ENCODE measurements around the gene ADGRD1. TPM values are rescaled to one million over a fixed set of nuclear protein-coding genes. Genes with fewer than 3 reads are reported as not detected.

ADGRD1 gene
- total and polyA plus RNA-seq, 12 donors = 0.87 to 6.0 (median 1.6) TPM

GRCh38 chr12:131094831-131095805 is 141.4 kb downstream of the ADGRD1 start:
- Histone ChIP-seq H3K27me3 (no peaks in the 10 kb centered on the region), H3K27ac (no peak overlapping the region), H3K9me3 (replicated peaks in 1 of 3) (no peaks in the 10 kb centered on the region), H3K4me1 (replicated peaks in 1 of 2) (no peaks in the 10 kb centered on the region), H3K4me3 (no peak overlapping the region), H3K36me3 (replicated peaks in 1 of 2) (no peaks in the 10 kb centered on the region)
- WGBS, 4 donors = 80 to 85% (median 83%) methylated on average over 10 to 25 of the region's 25 CpGs
- peak in 2 of 7 donors; percentile 4 to 36 for DNase-seq
- TF ChIP-seq, protein P1, sequence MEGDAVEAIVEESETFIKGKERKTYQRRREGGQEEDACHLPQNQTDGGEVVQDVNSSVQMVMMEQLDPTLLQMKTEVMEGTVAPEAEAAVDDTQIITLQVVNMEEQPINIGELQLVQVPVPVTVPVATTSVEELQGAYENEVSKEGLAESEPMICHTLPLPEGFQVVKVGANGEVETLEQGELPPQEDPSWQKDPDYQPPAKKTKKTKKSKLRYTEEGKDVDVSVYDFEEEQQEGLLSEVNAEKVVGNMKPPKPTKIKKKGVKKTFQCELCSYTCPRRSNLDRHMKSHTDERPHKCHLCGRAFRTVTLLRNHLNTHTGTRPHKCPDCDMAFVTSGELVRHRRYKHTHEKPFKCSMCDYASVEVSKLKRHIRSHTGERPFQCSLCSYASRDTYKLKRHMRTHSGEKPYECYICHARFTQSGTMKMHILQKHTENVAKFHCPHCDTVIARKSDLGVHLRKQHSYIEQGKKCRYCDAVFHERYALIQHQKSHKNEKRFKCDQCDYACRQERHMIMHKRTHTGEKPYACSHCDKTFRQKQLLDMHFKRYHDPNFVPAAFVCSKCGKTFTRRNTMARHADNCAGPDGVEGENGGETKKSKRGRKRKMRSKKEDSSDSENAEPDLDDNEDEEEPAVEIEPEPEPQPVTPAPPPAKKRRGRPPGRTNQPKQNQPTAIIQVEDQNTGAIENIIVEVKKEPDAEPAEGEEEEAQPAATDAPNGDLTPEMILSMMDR (IDR thresholded peaks at IDR 0.05) = no peak
- TF ChIP-seq POLR2A (IDR thresholded peaks at IDR 0.05) = no peak
- intact Hi-C loops (cut with DNase I) = no loop called here

DNA sequence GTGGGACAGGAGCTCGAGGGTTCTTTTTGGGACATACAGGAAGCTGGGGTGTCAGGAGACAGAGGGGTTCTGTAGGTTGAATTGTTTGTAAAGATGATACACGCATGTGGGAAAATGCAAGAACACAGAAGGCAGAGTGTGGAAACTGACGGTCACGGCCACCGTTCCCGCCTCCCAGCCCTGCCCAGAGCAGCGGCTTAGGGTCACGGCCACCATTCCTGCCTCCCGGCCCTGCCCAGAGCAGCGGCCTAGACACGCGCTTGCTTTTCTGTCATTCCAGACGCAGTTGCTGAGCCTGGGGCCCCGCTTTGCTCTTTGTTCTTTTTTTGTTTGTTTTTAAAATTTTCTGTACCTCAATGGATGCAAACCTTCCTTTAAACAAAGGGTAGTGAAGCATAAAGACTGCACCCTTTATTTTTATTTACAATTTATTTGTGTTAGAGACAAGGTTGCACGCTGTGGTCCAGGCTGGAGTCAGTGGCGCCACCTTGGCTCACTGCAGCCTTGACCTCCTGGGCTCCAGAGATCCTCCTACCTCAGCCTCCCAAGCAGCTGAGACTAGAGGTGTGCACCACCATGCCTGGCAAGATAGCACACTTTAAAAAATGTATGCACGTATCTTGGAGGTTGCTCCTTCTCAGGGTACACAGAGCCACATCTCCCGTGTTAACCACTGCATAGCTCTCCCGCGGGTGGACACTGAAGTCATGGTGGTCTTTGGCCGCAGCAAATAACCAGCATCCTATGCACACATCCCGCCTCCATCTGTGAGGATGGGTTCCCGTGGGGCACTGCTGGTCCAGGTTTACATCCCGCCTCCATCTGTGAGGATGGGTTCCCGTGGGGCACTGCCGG is 142.3 kb downstream of the ADGRD1 start:
- intact Hi-C loops (cut with DNase I) = no loop called here

GRCh38 chr12:131096681-131097181 is 143.0 kb downstream of the ADGRD1 start:
- intact Hi-C loops (cut with DNase I) = no loop called here
- DNase-seq = peak in 3 of 7 donors; percentile 3 to 39 (median 8)
- no peaks in the 10 kb centered on the region for H3K4me1 ChIP-seq (replicated peaks in 1 of 2)

More for the DNA sequence above, 142.3 kb downstream of the ADGRD1 start:
- no peaks in the 10 kb centered on the region for H3K27me3 ChIP-seq
- H3K27ac ChIP-seq = no peak overlapping the region
- H3K36me3 ChIP-seq (replicated peaks in 1 of 2) = no peaks in the 10 kb centered on the region
- WGBS, 4 donors = 69 to 85% (median 79%) methylated on average over 18 to 26 of the region's 26 CpGs
- TF ChIP-seq POLR2A (IDR thresholded peaks at IDR 0.05) = no peak
- TF ChIP-seq, protein P1 (IDR thresholded peaks at IDR 0.05) = no peak
- no peak overlapping the region for H3K4me3 ChIP-seq
- no peaks in the 10 kb centered on the region for H3K9me3 ChIP-seq (replicated peaks in 1 of 3)
- no peaks in the 10 kb centered on the region for H3K4me1 ChIP-seq (replicated peaks in 1 of 2)
- DNase-seq = peak in 3 of 7 donors; percentile 1 to 27 (median 6)

More at GRCh38 chr12:131096681-131097181, 143.0 kb downstream of the ADGRD1 start:
- Histone ChIP-seq H3K4me3 (no peak overlapping the region), H3K36me3 (replicated peaks in 1 of 2) (no peaks in the 10 kb centered on the region), H3K27ac (no peak overlapping the region), H3K9me3 (replicated peaks in 1 of 3) (no peaks in the 10 kb centered on the region), H3K27me3 (no peaks in the 10 kb centered on the region)
- no peak for TF ChIP-seq POLR2A (IDR thresholded peaks at IDR 0.05)
- TF ChIP-seq, protein P1 (IDR thresholded peaks at IDR 0.05) = no peak
- WGBS, 4 donors = 77 to 78% (median 78%) methylated on average over 8 to 13 of the region's 13 CpGs
